ENCODE measurements around the gene FCER2. TPM values are rescaled to one million over a fixed set of nuclear protein-coding genes. Genes with fewer than 3 reads are reported as not detected.

The FCER2 gene
- total and polyA plus RNA-seq, 2 of the 4 experiments (the other 2 are of a cell fraction), result not detected

GRCh38 chr19:7725791-7726190 lies 23.9 kb upstream of the FCER2 start:
- H3K9ac ChIP-seq (ENCODE audit: low read depth, low read length), result no peak overlapping the region
- H4K91ac ChIP-seq (ENCODE audit: insufficient read depth, low read depth, low read length), result no peak overlapping the region
- no peak overlapping the region for H3K23ac ChIP-seq (ENCODE audit: low read depth, low read length)
- no peak overlapping the region for H4K8ac ChIP-seq (ENCODE audit: low read depth in 2 of 2, low read length in 2 of 2)
- no peaks in the 10 kb centered on the region for H3K4me1 ChIP-seq (ENCODE audit: control insufficient read depth, insufficient read depth, low read length)
- BruUV-seq (replicated peaks), result no TSS peak
- H2BK20ac ChIP-seq (ENCODE audit: low read depth, low read length), result no peak overlapping the region
- dilution Hi-C loops (cut with HindIII; ENCODE audit: low sequenced_read_pairs, unreplicated experiment) (no loop called here), intact Hi-C loops (cut with micrococcal nuclease) (no loop called here), in situ Hi-C loops (cut with MboI; ENCODE audit: low sequenced_read_pairs) (no loop called here)
- no CpG with 5 or more reads among the region's 2 CpGs for WGBS, 2 experiments (ENCODE audit: extremely low coverage in 2 of 2, insufficient read length in 1 of 2)
- no peak overlapping the region for H3K18ac ChIP-seq (ENCODE audit: low read depth, low read length)
- no peak overlapping the region for H3K14ac ChIP-seq (replicated peaks; ENCODE audit: low read depth, low read length)
- H3K9me3 ChIP-seq (ENCODE audit: control insufficient read depth, insufficient read depth, low read length), result no peaks in the 10 kb centered on the region
- H3K9me1 ChIP-seq (ENCODE audit: insufficient read depth, low read length), result no peaks in the 10 kb centered on the region
- H2BK120ac ChIP-seq (ENCODE audit: low read depth, low read length), result no peak overlapping the region
- no peak overlapping the region for H2AFZ ChIP-seq (replicated peaks; ENCODE audit: low read length, poor library complexity)
- ATAC-seq (ENCODE audit: low read depth) (no peak), DNase-seq (no peak)
- no peak overlapping the region for H3K4ac ChIP-seq (ENCODE audit: low read depth, low read length)
- no peak overlapping the region for H2BK15ac ChIP-seq (ENCODE audit: low read depth, low read length)
- H3K36me3 ChIP-seq (ENCODE audit: control insufficient read depth, insufficient read depth, low read length), result no peaks in the 10 kb centered on the region
- H4K20me1 ChIP-seq (ENCODE audit: insufficient read depth, low read length), result no peaks in the 10 kb centered on the region
- ChIA-PET POLR2A (ENCODE audit: unreplicated experiment) (no interaction called here), CTCF (no interaction called here)
- H3K4me3 ChIP-seq (ENCODE audit: insufficient read depth, low read depth, low read length), result no peak overlapping the region
- no peak overlapping the region for H2BK5ac ChIP-seq (ENCODE audit: low read depth, low read length, poor library complexity, severe bottlenecking)
- no peak overlapping the region for H3K4me2 ChIP-seq (ENCODE audit: low read depth, low read length)
- H3K79me1 ChIP-seq (ENCODE audit: low read depth in 1 of 2, low read length in 2 of 2), result no peaks in the 10 kb centered on the region
- TF ChIP-seq POLR2A (IDR thresholded peaks at IDR 0.05; ENCODE audit: low read depth, low read length) (no peak), RFX5 (IDR thresholded peaks at IDR 0.05; ENCODE audit: low read depth, low read length) (no peak), ELK1 (IDR thresholded peaks at IDR 0.05; ENCODE audit: borderline replicate concordance, low read depth, low read length) (no peak)
- peaks cover 36% of the 10 kb centered on the region for H3K27me3 ChIP-seq (ENCODE audit: control insufficient read depth, insufficient read depth, low read length)
- H2AK5ac ChIP-seq (ENCODE audit: low read depth, low read length), result no peak overlapping the region
- H4K5ac ChIP-seq (ENCODE audit: low read depth, low read length), result no peak overlapping the region
- H3K56ac ChIP-seq (ENCODE audit: extremely low read depth, insufficient read depth, low read length), result no peak overlapping the region
- H2AK9ac ChIP-seq (replicated peaks; ENCODE audit: low read depth, low read length, poor library complexity), result no peak overlapping the region
- H3K27ac ChIP-seq (ENCODE audit: insufficient read depth, low read length), result no peak overlapping the region
